ENCODE results near the gene ZP1.
"Not testable (repeated sequence)": the region's sequence is repeated elsewhere in the genome, so short reads cannot be mapped to it uniquely, and the experiment has no call there.

Gene ZP1

GRCh38 chr11:60906132-60906972, 39.0 kb downstream of the ZP1 start, which contains the start of gene PRPF19:
PRPF19 (minus strand) TSS chr11:60906585; CDS start chr11:60906382, 203 bp downstream.
- Mint-ChIP-seq H3K4me1 (ENCODE audit: low read depth in 2 of 2) (peaks cover 29 to 41% of the 10 kb centered on the region in 2 donors), H3K27me3 (no peaks in the 10 kb centered on the region), H3K9me3 (no peaks in the 10 kb centered on the region), H3K36me3 (ENCODE audit: insufficient read depth) (peaks cover 18% of the 10 kb centered on the region), H3K27ac (peak within 1 kb of the TSS; percentile 93), H3K4me3 (peak within 1 kb of the TSS; percentile 93 to 95)
- ATAC-seq (replicated peaks) (peak; percentile 88), DNase-seq (peak; percentile 100)

DNA sequence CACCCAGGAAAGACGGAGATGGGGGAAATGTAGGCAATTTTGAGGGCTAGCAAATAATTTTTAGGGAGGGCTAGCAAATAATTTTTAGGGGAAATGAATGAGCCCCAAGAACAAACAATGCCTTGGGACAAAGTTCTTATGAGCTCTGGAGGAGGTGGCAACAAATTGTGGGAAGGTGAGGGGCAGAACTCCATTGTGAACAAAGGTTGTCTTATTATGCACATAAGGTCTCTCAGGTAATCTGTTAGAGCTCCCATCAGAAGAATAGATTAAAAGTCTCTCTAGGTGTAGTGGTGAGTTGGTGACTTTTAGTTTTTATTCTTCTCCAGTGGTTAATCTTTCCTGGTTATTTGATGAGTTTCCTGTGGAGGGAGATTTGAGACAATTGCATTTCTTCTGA, 41.5 kb downstream of the ZP1 start:
- H3K4me1 Mint-ChIP-seq (ENCODE audit: low read depth in 2 of 2): peaks cover 40 to 54% of the 10 kb centered on the region in 2 donors
- no peak overlapping the region for H3K4me3 Mint-ChIP-seq
- H3K36me3 Mint-ChIP-seq (ENCODE audit: insufficient read depth): peaks cover 13% of the 10 kb centered on the region
- H3K9me3 Mint-ChIP-seq: no peaks in the 10 kb centered on the region
- no peak for ATAC-seq (replicated peaks)
- DNase-seq: no peak
- H3K27ac Mint-ChIP-seq: no peak overlapping the region
- no peaks in the 10 kb centered on the region for H3K27me3 Mint-ChIP-seq

GRCh38 chr11:60909680-60910280, 42.4 kb downstream of the ZP1 start:
- ATAC-seq (replicated peaks); DNase-seq; H3K4me3 Mint-ChIP-seq; H3K9me3 Mint-ChIP-seq; H3K27me3 Mint-ChIP-seq: not testable (repeated sequence)
- peak overlapping the region in 1 of 2 donors; percentile 28 for H3K27ac Mint-ChIP-seq
- H3K4me1 Mint-ChIP-seq (ENCODE audit: low read depth in 2 of 2): peaks cover 40 to 51% of the 10 kb centered on the region in 2 donors
- H3K36me3 Mint-ChIP-seq (ENCODE audit: insufficient read depth): peaks cover 15% of the 10 kb centered on the region

GRCh38 chr11:60910281-60910687, 42.9 kb downstream of the ZP1 start:
- Mint-ChIP-seq H3K9me3 (no peaks in the 10 kb centered on the region), H3K27ac (peak overlapping the region in 1 of 2 donors; percentile 28), H3K36me3 (ENCODE audit: insufficient read depth) (peaks cover 20% of the 10 kb centered on the region), H3K27me3 (no peaks in the 10 kb centered on the region), H3K4me3 (no peak overlapping the region), H3K4me1 (ENCODE audit: low read depth in 2 of 2) (peaks cover 40 to 52% of the 10 kb centered on the region in 2 donors)
- DNase-seq (no peak), ATAC-seq (replicated peaks) (no peak)

GRCh38 chr11:60910711-60911380, 43.5 kb downstream of the ZP1 start:
- Mint-ChIP-seq H3K4me1 (ENCODE audit: low read depth in 2 of 2) (peaks cover 40 to 52% of the 10 kb centered on the region in 2 donors), H3K27ac (peak overlapping the region; percentile 28 to 91), H3K36me3 (ENCODE audit: insufficient read depth) (peaks cover 23% of the 10 kb centered on the region), H3K9me3 (no peaks in the 10 kb centered on the region), H3K4me3 (no peak overlapping the region), H3K27me3 (no peaks in the 10 kb centered on the region)
- no peak for ATAC-seq (replicated peaks)
- DNase-seq: no peak

DNA sequence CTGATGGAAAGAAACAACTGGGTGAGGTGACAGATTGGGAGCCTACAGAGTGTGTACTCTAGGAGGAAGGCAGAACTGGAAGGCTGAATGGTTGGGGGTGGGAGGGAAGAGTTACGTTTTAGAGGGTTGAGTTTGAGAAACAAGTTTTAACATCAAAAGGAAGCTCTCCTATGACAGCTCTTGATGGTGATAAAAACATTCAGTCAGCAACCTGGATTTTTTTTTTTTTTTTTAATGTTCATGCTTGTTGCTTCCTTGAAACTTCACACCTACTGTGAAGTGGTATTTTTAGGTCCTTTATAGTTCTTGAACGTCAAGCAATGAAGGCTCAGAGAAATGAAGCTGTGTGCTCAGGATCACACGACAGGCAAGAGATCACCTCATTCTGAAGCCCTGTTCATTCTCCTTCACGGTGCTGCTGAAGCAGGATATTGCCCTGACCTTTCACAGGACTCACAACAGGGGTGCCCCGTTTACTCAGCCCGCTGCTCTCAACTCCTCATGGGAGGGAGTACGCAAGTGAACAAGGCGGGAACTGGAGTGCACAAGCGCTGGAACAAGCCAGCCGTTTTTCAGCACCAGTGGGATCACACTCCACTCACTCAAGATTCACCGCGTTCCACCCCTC, 45.0 kb downstream of the ZP1 start:
- Mint-ChIP-seq H3K4me3 (peak overlapping the region; percentile 89 to 95), H3K9me3 (no peaks in the 10 kb centered on the region), H3K27ac (peak overlapping the region; percentile 84 to 91), H3K36me3 (ENCODE audit: insufficient read depth) (peaks cover 19% of the 10 kb centered on the region), H3K27me3 (no peaks in the 10 kb centered on the region), H3K4me1 (ENCODE audit: low read depth in 2 of 2) (peaks cover 44 to 53% of the 10 kb centered on the region in 2 donors)
- ATAC-seq (replicated peaks): peak; percentile 27
- DNase-seq: peak in 1 of 3 experiments; percentile 39

GRCh38 chr11:60912851-60913528, 45.6 kb downstream of the ZP1 start:
- Mint-ChIP-seq H3K4me3 (peak overlapping the region; percentile 89 to 95), H3K4me1 (ENCODE audit: low read depth in 2 of 2) (peaks cover 44 to 50% of the 10 kb centered on the region in 2 donors), H3K27me3 (no peaks in the 10 kb centered on the region), H3K27ac (peak overlapping the region; percentile 96 to 97), H3K9me3 (no peaks in the 10 kb centered on the region), H3K36me3 (ENCODE audit: insufficient read depth) (peaks cover 19% of the 10 kb centered on the region)
- DNase-seq (no peak), ATAC-seq (replicated peaks) (no peak)

GRCh38 chr11:60913793-60914632, 46.7 kb downstream of the ZP1 start, which contains the start of gene TMEM109:
TMEM109 (plus strand) TSS chr11:60914158; CDS start chr11:60919694, 5,536 bp downstream.
- Mint-ChIP-seq H3K4me3 (peak within 1 kb of the TSS; percentile 89 to 95), H3K27ac (peak within 1 kb of the TSS; percentile 96 to 97), H3K4me1 (ENCODE audit: low read depth in 2 of 2) (peaks cover 46 to 50% of the 10 kb centered on the region in 2 donors), H3K36me3 (ENCODE audit: insufficient read depth) (peaks cover 23% of the 10 kb centered on the region), H3K9me3 (no peaks in the 10 kb centered on the region), H3K27me3 (no peaks in the 10 kb centered on the region)
- DNase-seq: peak; percentile 80 to 86 (median 81)
- peak; percentile 64 for ATAC-seq (replicated peaks)

GRCh38 chr11:60914633-60915247, 47.4 kb downstream of the ZP1 start:
- no peaks in the 10 kb centered on the region for H3K9me3 Mint-ChIP-seq
- peaks cover 46 to 50% of the 10 kb centered on the region in 2 donors for H3K4me1 Mint-ChIP-seq (ENCODE audit: low read depth in 2 of 2)
- H3K4me3 Mint-ChIP-seq: peak overlapping the region; percentile 89 to 95
- ATAC-seq (replicated peaks) (peak; percentile 26), DNase-seq (peak in 1 of 3 experiments; percentile 40)
- no peaks in the 10 kb centered on the region for H3K27me3 Mint-ChIP-seq
- peaks cover 26% of the 10 kb centered on the region for H3K36me3 Mint-ChIP-seq (ENCODE audit: insufficient read depth)
- peak overlapping the region; percentile 95 to 97 for H3K27ac Mint-ChIP-seq

- H3K4me3 Mint-ChIP-seq: peak overlapping the region; percentile 89 to 95
- peaks cover 46 to 50% of the 10 kb centered on the region in 2 donors for H3K4me1 Mint-ChIP-seq (ENCODE audit: low read depth in 2 of 2)
- peak; percentile 62 for ATAC-seq (replicated peaks)
- H3K9me3 Mint-ChIP-seq: no peaks in the 10 kb centered on the region
- H3K36me3 Mint-ChIP-seq (ENCODE audit: insufficient read depth): peaks cover 33% of the 10 kb centered on the region
- no peaks in the 10 kb centered on the region for H3K27me3 Mint-ChIP-seq
- peak; percentile 56 to 65 (median 60) for DNase-seq
- peak overlapping the region; percentile 95 to 97 for H3K27ac Mint-ChIP-seq
Observed at GRCh38 chr11:60915248-60915914, 48.0 kb downstream of the ZP1 start.

GRCh38 chr11:60916669-60917206, 49.4 kb downstream of the ZP1 start:
- H3K9me3 Mint-ChIP-seq: no peaks in the 10 kb centered on the region
- H3K27me3 Mint-ChIP-seq: no peaks in the 10 kb centered on the region
- peaks cover 43% of the 10 kb centered on the region for H3K36me3 Mint-ChIP-seq (ENCODE audit: insufficient read depth)
- ATAC-seq (replicated peaks) (no peak), DNase-seq (no peak)
- H3K27ac Mint-ChIP-seq: peak overlapping the region; percentile 95 to 97
- peaks cover 42 to 43% of the 10 kb centered on the region in 2 donors for H3K4me1 Mint-ChIP-seq (ENCODE audit: low read depth in 2 of 2)
- peak overlapping the region; percentile 23 to 95 for H3K4me3 Mint-ChIP-seq
